ENCODE measurements around the gene CDON.

DNA sequence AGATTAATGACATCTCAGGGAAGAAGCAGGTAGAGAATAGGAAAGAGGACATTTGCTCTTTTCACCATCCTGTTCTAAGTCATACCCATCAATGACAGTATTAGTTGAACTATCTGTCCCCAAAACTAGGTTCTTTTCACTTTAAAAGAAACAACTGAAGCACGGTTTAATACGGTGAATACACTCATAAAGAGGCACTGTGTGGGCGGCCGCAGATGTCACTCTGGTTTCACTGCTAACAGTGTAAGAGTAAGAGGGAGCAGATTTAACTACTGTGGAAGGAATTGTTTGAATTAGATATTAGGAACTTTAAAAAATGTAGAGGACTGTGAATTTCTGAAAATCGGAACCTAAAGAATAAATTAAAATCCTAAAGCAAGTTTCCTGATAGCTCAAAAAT lies 67.4 kb downstream of the CDON start:
- no peak for TF ChIP-seq REST (IDR thresholded peaks at IDR 0.05; ENCODE audit: insufficient replicate concordance, low read depth)
- TF ChIP-seq CTCF (IDR thresholded peaks at IDR 0.05; ENCODE audit: insufficient read depth, low read length), result no peak
- TF ChIP-seq GABPA (IDR thresholded peaks at IDR 0.05; ENCODE audit: low read depth), result no peak
- TF ChIP-seq POLR2AphosphoS5 (IDR thresholded peaks at IDR 0.05; ENCODE audit: low read depth), result no peak
- no peak for TF ChIP-seq SPI1 (IDR thresholded peaks at IDR 0.05; ENCODE audit: borderline replicate concordance, low read depth)

Measured in HL-60 (cell line).